Panc1 (cell line): Measurements from ENCODE around the gene LILRB4. TPM values are rescaled to one million over a fixed set of nuclear protein-coding genes. Genes with fewer than 3 reads are reported as not detected.

Experiments
- ATAC-seq: fragments of 200-7000 bp; cut with Tn5 transposase; 2 replicates; pipeline ENCODE4 v1.9.1; 2020; ENCODE audit warnings: mild to moderate bottlenecking, moderate library complexity
- BruUV-seq: library from RNA; stranded (reverse); fragments of 400-500 nt; replicated peaks from 2 replicates; lab custom pipeline; 2021; lab: Mats Ljungman, UMichigan
- CTCF ChIA-PET: fragments of 300-600 bp; sonication (Branson Sonifier 250); formaldehyde crosslinking; loops from one replicate; lab custom pipeline; 2022; ENCODE audit warnings: antibody characterized with exemption; lab: Charles Lee
- POLR2A ChIA-PET: fragments of 300-600 bp; sonication (Branson Sonifier 250); formaldehyde crosslinking; loops from one replicate; lab custom pipeline; 2022; ENCODE audit warnings: antibody characterized with exemption; lab: Charles Lee
- DNase-seq: peaks from one replicate; pipeline ENCODE4 v3.0.0-alpha.2; 2010; ENCODE audit warnings: low read depth, low spot score
- H3K27ac ChIP-seq: 2 replicates; pipeline ENCODE4 v1.5.1; 2011; ENCODE audit warnings: mild to moderate bottlenecking, low read length, inconsistent platforms
- H3K27me3 ChIP-seq: fragments of 200-500 bp; sonication (Bioruptor generic); 2 replicates; pipeline ENCODE4 v1.6.0; 2014; ENCODE audit warnings: low read length, inconsistent platforms; ENCODE audit not compliant: control insufficient read depth, insufficient read depth
- H3K36me3 ChIP-seq: fragments of 200-500 bp; sonication (Bioruptor generic); 2 replicates; pipeline ENCODE4 v1.5.1; 2014; ENCODE audit warnings: inconsistent platforms, mild to moderate bottlenecking, low read length, moderate library complexity; ENCODE audit not compliant: control insufficient read depth, insufficient read depth
- H3K4me1 ChIP-seq: 2 replicates; pipeline ENCODE4 v1.5.1; 2011; ENCODE audit warnings: inconsistent platforms, mild to moderate bottlenecking, low read length, moderate library complexity; ENCODE audit not compliant: control insufficient read depth, insufficient read depth
- H3K4me3 ChIP-seq, 2 experiments: 2 replicates each; pipeline ENCODE4 v1.5.1; 2011 to 2012; ENCODE audit warnings: low read depth in 2 of 2, low read length in 2 of 2, mild to moderate bottlenecking in 2 of 2, inconsistent platforms in 1 of 2, moderate library complexity in 1 of 2
- H3K9me3 ChIP-seq: fragments of 200-500 bp; sonication (Bioruptor generic); 2 replicates; pipeline ENCODE4 v1.5.1; 2014; ENCODE audit warnings: low read depth, mild to moderate bottlenecking, inconsistent platforms, low read length, moderate library complexity; ENCODE audit not compliant: control insufficient read depth, insufficient read depth
- POLR2AphosphoS5 ChIP-seq: IDR thresholded peaks from 2 replicates; pipeline ENCODE4 v1.6.1; 2012; ENCODE audit warnings: mild to moderate bottlenecking, low read depth, low read length, moderate library complexity
- REST ChIP-seq, 2 experiments: IDR thresholded peaks; 2 replicates each; pipeline ENCODE4 v1.6.1; 2011 to 2012; ENCODE audit warnings: low read depth in 2 of 2, control low read depth in 1 of 2, low read length in 1 of 2, mild to moderate bottlenecking in 1 of 2, moderate library complexity in 1 of 2; ENCODE audit not compliant: insufficient read depth in 1 of 2
- SIN3A ChIP-seq: IDR thresholded peaks from 2 replicates; pipeline ENCODE4 v1.6.1; 2012; ENCODE audit warnings: low read depth, mild to moderate bottlenecking, low read length, moderate library complexity, borderline replicate concordance; ENCODE audit not compliant: insufficient read depth
- TCF7L2 ChIP-seq: IDR thresholded peaks from 2 replicates; pipeline ENCODE4 v1.6.1; 2011; ENCODE audit warnings: mild to moderate bottlenecking, low read depth, low read length, inconsistent platforms
- in situ Hi-C: cut with HindIII; loops from 2 replicates; pipeline ENCODE4 v1.10.0; 2016; ENCODE audit warnings: low sequenced_read_pairs, low pct_unique_long_range_greater_than_20kb
- intact Hi-C: fragments of 100-400 bp; cut with micrococcal nuclease; formaldehyde crosslinking; loops from one replicate; pipeline ENCODE4 v1.10.0; 2022; ENCODE audit not compliant: unreplicated experiment
- total RNA-seq: library from RNA; stranded (reverse); gene quantifications from one replicate; pipeline ENCODE4 v1.2.1, GENCODE V29; 2021; ENCODE audit not compliant: unreplicated experiment
- TF ChIP-seq, protein P1 (sequence below): fragments of 450-650 bp; IDR thresholded peaks from 2 replicates; pipeline ENCODE4 v1.5.1; 2017; ENCODE audit warnings: mild to moderate bottlenecking

Gene LILRB4
- total RNA-seq, 1 experiment from 2014 or later, result not detected

- Histone ChIP-seq H3K4me1 (no peaks in the 10 kb centered on the region), H3K9me3 (no peaks in the 10 kb centered on the region), H3K36me3 (no peaks in the 10 kb centered on the region), H3K27ac (no peak overlapping the region), H3K4me3 (no peak overlapping the region), H3K27me3 (peaks cover 25% of the 10 kb centered on the region)
- in situ Hi-C loops (no loop called here), intact Hi-C loops (no loop called here)
- no TSS peak for BruUV-seq
- ATAC-seq (no peak), DNase-seq (no peak)
- CTCF ChIA-PET, result interaction anchor here (0.7 to 1.5 kb wide), 2 partner anchors 8 to 46 kb away, joined by 3 to 6 read pairs; no protein-coding TSS in a partner anchor
- POLR2A ChIA-PET, result no interaction called here
- TF ChIP-seq, protein P1, sequence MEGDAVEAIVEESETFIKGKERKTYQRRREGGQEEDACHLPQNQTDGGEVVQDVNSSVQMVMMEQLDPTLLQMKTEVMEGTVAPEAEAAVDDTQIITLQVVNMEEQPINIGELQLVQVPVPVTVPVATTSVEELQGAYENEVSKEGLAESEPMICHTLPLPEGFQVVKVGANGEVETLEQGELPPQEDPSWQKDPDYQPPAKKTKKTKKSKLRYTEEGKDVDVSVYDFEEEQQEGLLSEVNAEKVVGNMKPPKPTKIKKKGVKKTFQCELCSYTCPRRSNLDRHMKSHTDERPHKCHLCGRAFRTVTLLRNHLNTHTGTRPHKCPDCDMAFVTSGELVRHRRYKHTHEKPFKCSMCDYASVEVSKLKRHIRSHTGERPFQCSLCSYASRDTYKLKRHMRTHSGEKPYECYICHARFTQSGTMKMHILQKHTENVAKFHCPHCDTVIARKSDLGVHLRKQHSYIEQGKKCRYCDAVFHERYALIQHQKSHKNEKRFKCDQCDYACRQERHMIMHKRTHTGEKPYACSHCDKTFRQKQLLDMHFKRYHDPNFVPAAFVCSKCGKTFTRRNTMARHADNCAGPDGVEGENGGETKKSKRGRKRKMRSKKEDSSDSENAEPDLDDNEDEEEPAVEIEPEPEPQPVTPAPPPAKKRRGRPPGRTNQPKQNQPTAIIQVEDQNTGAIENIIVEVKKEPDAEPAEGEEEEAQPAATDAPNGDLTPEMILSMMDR, result no peak
- no peak for TF ChIP-seq REST (IDR thresholded peaks at IDR 0.05; ENCODE audit: insufficient read depth in 1 of 2, low read depth in 2 of 2, low read length in 1 of 2)
- TF ChIP-seq SIN3A, result no peak
- TF ChIP-seq POLR2AphosphoS5, result no peak
- no peak for TF ChIP-seq TCF7L2
Observed at GRCh38 chr19:54682306-54682856, 19.6 kb downstream of the LILRB4 start.

DNA sequence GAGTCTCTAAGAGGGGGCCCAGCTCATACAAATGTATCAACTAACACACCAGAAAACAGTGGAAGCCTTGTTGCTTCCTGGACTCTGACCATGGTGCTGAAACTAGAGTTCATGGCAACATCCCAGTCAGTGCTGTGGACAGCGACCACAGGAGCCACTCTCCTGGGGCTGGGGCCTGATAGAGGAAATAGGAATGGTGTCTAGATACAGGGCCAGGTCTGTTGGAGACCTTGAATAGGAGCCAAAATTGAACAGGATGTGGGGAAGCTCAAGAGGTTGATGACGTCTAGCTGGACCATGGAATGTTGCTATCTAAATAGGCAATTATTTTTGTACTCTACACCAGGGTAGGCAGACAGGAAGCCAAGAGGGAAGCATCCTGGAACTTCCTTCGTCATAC is 21.7 kb downstream of the LILRB4 start:
- H3K4me1 ChIP-seq, result no peaks in the 10 kb centered on the region
- ChIA-PET CTCF (no interaction called here), POLR2A (no interaction called here)
- no peaks in the 10 kb centered on the region for H3K9me3 ChIP-seq
- intact Hi-C loops, result no loop called here
- no TSS peak for BruUV-seq
- H3K4me3 ChIP-seq, result no peak overlapping the region
- DNase-seq (no peak), ATAC-seq (no peak)
- peaks cover 44% of the 10 kb centered on the region for H3K27me3 ChIP-seq
- no peak overlapping the region for H3K27ac ChIP-seq
- in situ Hi-C loops, result no loop called here
- H3K36me3 ChIP-seq, result no peaks in the 10 kb centered on the region
- TF ChIP-seq POLR2AphosphoS5, result no peak
- peak; percentile 93 to 95 for TF ChIP-seq REST (IDR thresholded peaks at IDR 0.05; ENCODE audit: insufficient read depth in 1 of 2, low read depth in 2 of 2, low read length in 1 of 2)
